HS-5 (cell line): ENCODE measurements around the gene CPSF3.

Source experiments
- DNase-seq: peaks from one replicate; pipeline ENCODE4 v3.0.0-alpha.2; 2012; ENCODE audit warnings: low read depth

Gene CPSF3

GRCh38 chr2:9419541-9419940 lies 3.9 kb upstream of the CPSF3 start:
- DNase-seq = no peak

DNA sequence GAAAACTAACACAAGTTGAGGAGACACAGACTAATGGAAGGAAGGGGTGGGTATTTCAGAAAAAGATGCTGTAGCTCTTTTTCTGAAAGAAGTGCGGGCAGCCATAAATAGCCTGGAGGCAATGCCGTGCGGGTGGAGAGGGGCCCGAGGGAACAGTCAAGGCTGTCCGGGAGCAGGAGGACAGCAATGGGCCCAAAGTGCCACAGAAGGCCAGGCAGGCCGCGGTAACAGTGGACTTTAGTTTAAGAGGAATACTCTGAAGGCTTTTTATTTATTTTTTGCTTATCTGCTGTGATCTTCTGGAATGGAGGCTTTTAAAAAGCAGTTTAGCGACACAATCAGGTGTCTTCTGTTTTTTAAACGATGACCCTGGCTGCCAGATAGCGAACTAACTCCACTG lies 3.0 kb upstream of the CPSF3 start:
- DNase-seq = no peak

DNA sequence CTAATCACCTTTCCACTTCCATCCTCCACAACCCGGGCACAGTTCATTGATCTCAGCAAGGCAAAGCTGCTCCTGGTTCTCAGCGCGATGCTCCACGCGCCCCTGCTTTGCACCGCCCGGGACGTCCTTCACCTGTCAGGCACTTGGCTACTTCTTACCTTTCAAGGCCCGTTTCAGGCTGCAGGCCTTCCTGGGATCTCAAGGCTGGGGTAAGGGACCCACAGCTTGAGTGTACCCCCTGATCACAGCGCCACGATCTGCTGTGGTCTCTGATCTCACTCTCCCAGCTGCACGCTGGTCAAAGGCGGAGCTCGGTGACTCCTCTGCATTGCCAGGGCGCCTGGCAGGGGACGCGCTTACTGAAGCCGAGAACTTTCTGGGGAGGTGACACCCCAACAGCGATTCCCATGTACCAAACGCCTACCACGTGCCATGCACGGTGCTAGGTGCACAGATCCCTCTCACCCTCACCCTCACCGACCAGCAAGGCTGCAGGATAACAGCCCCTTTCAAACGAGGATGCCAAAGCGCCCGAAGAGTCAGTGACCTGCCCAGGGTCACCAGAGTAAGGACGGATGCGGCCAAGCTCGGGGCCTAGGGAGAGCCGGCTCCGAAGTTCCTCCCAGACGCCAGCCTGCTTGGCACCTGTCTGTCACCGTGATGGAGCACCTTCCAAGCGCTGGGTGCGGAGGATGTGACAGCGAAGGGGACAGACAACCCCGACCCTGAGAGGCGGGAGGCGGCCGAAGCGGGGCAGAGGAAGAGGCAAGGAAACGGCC lies 944 bp upstream of the CPSF3 start:
- DNase-seq = no peak

DNA sequence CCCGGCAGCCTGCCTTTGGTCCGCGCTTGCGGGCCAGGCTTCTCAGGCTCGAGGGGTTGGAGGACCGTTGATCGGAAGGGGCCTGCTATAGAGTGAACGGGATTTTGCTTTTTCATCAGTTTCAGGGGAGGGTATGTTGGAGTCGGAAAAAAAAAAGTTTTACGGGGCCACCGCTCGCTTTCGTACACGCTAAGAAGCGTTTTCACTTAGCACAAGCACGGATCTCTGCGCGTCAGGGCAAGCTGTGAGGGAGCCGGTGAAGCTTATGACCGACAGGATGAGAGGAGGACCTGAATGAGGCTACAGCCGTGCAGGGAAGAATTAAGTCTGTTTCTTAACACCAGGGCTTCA lies 443 bp downstream of the CPSF3 start:
- DNase-seq = no peak

GRCh38 chr2:9424447-9425164 lies 1.2 kb downstream of the CPSF3 start:
- no peak for DNase-seq

DNA sequence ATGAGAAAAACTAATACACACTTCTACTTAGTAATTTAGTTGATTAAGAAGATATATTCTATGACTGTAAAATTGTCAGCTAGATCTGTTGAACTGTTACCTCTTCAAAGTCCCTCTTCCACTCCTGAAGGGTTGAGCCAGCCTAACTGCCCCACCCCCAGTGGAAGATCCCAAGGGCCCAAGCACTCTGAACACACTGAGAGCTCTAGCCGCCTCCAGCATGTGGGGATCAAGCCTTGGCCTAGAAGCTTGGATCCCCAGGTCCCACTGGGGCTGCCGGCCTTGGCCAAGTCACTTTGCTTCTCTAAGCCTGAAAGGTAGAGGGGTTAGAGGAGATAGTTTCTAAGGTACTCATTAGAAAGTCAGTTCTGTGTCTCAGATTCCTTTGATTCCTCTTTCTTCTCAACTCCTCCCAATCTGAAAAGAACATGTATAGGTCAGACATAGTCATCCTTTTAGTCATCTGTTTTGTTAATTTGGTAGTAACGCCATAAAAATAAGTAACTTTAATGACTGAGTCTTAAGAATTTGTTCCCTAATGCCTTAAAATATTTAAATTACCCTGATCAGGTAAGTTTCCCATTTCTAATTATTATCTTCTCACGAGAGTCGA lies 5.6 kb downstream of the CPSF3 start:
- no peak for DNase-seq

DNA sequence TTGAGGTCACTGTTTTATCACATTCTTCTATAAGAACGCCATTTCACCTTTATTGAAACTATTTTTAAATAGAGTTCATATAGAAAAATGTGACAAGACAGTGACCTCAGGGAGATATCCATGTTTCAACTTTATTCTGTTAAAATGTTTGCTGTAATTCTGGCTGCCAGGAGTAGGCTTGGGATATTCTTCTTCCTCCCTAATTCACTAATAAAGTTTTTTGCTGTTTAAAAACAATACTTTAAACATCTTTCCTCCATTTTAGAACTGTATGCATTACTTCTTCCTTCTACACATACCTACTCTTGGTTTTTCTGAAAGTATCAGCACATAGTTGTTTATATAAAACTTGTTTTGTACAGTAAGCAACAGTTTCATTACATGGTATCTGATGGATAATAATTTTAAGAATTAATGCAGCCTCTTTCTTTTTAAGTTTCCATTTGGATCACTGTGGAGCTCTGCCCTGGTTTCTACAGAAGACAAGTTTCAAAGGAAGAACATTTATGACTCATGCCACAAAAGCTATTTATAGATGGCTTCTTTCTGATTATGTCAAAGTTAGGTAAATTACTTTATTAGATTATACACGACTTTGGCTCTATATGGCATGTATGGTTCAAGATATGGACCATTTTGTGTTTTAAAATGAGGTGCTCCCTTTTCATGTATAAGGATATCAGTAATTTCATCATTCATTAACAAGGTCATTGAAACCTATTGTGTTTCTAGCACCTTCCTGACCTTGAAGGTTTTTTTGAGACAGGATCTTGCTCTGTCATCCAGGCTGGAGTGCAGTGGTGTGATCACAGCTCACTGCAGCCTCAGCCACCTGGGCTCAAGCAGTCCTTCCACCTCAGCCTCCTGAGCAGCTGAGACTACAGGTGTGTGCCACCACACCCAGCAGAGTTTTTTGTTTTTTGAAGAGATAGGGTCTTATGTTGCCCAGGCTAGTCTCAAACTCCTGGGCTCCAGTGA lies 7.2 kb downstream of the CPSF3 start:
- DNase-seq = no peak

GRCh38 chr2:9434489-9434888 lies 11.0 kb downstream of the CPSF3 start:
- no peak for DNase-seq

DNA sequence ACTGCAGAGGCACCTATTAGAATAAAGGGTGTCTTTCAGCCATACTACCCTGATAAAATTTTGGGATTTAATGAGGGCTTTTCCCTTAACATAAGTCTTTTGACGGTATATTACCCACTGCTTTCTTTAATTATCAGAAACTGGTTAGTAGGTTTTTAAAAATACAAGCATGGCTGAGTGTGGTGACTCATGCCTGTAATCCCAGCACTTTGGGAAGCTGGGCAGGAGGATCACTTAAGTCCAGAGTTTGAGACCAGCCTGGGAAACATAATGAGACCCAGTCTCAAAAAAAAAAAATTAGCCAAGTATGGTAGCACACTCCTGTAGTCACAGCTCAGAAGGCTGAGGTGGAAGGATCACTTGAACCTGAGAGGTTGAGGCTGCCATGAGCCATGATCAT lies 16.1 kb downstream of the CPSF3 start:
- DNase-seq = no peak

DNA sequence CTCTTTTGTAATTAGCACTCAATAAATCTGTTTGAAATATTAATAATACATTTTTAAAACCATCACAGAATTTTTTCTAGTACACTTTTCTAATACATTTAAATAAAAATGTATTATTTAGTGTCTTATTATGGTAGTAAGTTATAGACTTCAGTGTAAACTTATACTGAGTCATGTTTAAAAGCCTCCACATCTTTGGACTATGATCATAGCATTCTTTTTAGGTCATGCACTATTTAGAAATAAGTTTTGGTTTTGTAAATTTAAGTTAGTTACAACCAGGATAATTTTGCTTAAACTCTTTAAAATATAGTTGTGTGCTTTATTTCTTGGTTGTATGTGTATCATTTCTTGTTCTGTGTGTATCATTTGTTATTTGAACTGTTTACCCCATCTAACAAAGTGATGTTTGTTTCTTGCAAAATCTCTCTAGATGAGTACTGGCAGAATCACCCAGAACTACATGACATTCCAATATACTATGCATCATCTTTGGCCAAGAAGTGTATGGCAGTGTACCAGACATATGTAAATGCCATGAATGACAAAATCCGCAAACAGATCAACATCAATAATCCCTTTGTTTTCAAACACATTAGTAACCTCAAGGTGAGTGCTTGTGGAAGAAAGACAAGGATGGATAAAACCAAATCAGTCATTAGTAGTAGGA lies 16.7 kb downstream of the CPSF3 start:
- DNase-seq = peak; percentile 82

DNA sequence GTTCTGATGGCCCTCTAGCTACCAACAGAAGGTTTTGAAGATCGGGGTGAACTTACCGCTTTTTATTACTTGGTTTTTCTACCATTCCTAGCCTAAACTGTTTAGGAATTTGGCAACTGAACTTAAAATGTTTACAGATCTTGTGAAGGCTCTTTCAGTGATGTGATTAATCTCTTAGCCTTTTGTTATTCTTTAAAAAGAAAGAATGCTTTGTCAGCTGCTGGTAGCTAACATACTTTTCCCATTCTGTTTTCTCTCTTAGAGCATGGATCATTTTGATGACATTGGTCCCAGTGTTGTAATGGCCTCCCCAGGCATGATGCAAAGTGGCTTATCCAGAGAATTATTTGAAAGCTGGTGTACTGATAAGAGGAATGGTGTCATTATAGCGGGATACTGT lies 18.1 kb downstream of the CPSF3 start:
- DNase-seq = no peak

GRCh38 chr2:9443526-9443925 lies 20.1 kb downstream of the CPSF3 start:
- no peak for DNase-seq

DNA sequence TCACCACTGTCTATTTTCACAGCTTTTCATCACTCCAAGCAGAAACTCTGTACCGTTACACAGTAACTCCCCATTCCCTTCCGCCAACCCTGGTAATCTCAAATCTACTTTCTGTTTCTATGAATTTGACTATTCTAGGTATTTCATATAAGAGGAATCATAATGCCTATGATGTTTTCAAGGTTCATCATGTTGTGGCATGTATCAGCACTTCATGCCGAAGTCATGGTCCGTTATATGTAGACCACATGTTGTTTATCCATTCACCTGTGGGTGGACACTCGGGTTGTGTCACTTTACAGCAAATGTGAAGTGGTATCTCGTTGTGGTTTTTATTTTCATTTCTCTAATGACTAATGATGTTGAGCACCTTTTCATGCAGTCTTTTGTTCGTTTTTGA lies 21.6 kb downstream of the CPSF3 start:
- DNase-seq = no peak

GRCh38 chr2:9451231-9451630 lies 27.8 kb downstream of the CPSF3 start:
- no peak for DNase-seq

- DNase-seq = no peak
Observed at GRCh38 chr2:9460441-9461017, 37.1 kb downstream of the CPSF3 start.

DNA sequence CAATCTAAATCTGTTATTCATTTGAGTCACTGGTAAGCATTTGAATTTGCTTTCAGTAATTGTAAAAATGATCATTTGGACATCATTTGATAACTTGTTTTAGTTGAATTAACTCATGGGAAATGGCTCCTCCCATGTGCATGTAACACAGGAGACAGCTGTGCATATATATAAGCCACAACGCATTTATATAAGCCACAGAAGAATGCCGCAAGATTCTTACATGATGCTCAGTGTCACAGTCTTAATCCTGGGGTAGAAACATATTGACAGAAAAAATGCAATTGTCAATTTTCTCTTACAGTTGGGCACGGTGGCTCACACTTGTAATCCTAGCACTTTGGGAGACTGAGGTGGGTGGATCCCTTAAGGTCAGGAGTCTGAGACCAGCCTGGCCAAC lies 37.6 kb downstream of the CPSF3 start:
- no peak for DNase-seq

- DNase-seq = no peak
Observed at GRCh38 chr2:9462313-9462712, 38.9 kb downstream of the CPSF3 start.

- no peak for DNase-seq
Observed at GRCh38 chr2:9462886-9463697, 39.6 kb downstream of the CPSF3 start.

DNA sequence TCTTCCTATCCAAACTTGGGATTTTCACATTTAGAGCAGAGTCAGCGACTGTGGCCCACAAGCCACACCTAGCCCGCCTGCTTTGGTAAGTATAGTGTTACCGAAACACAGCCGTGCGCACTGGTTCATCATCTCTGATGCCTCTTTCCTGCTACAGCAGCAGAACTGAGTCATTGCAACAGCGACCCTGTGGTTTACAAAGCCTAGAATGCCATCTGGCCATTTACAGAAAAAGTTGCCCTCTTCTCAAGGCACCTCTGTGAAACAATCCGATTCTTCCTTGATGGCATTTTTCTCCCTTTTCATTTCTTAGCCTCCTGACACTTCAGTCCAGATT lies 40.2 kb downstream of the CPSF3 start:
- DNase-seq = no peak

DNA sequence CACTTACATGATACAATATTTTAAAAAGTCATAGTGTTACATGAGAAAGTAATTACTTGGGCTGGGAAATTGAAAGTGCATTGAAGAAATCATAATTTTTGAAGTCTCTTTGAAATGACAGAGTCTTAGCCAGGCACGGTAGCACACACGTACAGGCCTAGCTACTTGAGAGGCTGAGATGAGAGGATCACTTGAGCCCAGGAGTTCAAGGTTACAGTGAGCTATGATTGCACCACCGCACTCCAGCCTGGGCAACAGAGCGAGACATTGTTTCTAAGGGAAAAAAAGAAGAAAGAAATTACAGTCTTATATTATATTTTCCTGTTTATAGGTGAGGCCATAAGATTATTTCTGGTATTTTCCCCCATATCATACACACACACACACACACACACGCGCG lies 41.7 kb downstream of the CPSF3 start:
- no peak for DNase-seq
